Astrocyte (in vitro differentiated cells and primary cell): Measurements from ENCODE around the gene ZNF132.
"Not testable (repeated sequence)": the region's sequence is repeated elsewhere in the genome, so short reads cannot be mapped to it uniquely, and the experiment has no call there.

Experiments
- CTCF ChIP-seq: IDR thresholded peaks from 2 replicates; pipeline ENCODE4 v1.5.1; 2011; ENCODE audit warnings: low read depth, mild to moderate bottlenecking, inconsistent platforms, low read length, moderate library complexity; ENCODE audit not compliant: insufficient read depth
- EZH2 ChIP-seq: IDR thresholded peaks from 2 replicates; pipeline ENCODE4 v1.6.1; 2012; ENCODE audit warnings: mild to moderate bottlenecking, low read length, inconsistent platforms; ENCODE audit not compliant: insufficient read depth

- TF ChIP-seq EZH2, CTCF: not testable (repeated sequence)
Measured at GRCh38 chr19:58403920-58404478, 36.0 kb downstream of the ZNF132 start.
